Ovary (tissue), 9 donors: ENCODE results near the gene DEAF1. TPM values are rescaled to one million over a fixed set of nuclear protein-coding genes. Genes with fewer than 3 reads are reported as not detected.

Experiments
- DNase-seq, 5 donors: peaks; one replicate each; pipeline ENCODE4 v3.0.0-alpha.2; 2019 to 2020
- H3K27ac ChIP-seq, 2 donors: fragments of 200-600 bp; one replicate each; pipeline versions ENCODE4 v1.5.1 to v1.8.0; 2019 to 2022
- H3K27me3 ChIP-seq: fragments of 200-600 bp; one replicate; pipeline ENCODE4 v1.8.0; 2022
- H3K36me3 ChIP-seq: fragments of 200-600 bp; sonication (generic); one replicate; pipeline ENCODE4 v1.5.1; 2019
- H3K4me1 ChIP-seq: one replicate; pipeline ENCODE4 v1.8.1; 2013; ENCODE audit warnings: mild to moderate bottlenecking, moderate library complexity; ENCODE audit not compliant: insufficient read depth
- H3K4me3 ChIP-seq: fragments of 200-600 bp; sonication (generic); one replicate; pipeline ENCODE4 v1.5.1; 2017
- H3K9me3 ChIP-seq, 2 donors: fragments of 200-600 bp in 1 of 2; sonication (generic) in 1 of 2; one replicate each; pipeline versions ENCODE4 v1.5.1 to v1.8.1; 2013 to 2019; ENCODE audit warnings: mild to moderate bottlenecking in 1 of 2, moderate library complexity in 1 of 2
- CTCF ChIP-seq, 3 donors: fragments of 450-650 bp in 2 of 3; fragments of 200-600 bp in 1 of 3; IDR thresholded peaks; one replicate each; pipeline versions ENCODE4 v1.5.1 to v1.8.0; 2016 to 2022; ENCODE audit warnings: antibody characterized with exemption in 3 of 3, mild to moderate bottlenecking in 1 of 3
- EP300 ChIP-seq: sonication (generic); formaldehyde crosslinking; IDR thresholded peaks from one replicate; pipeline ENCODE4 v1.6.1; 2017; ENCODE audit warnings: antibody characterized with exemption
- POLR2A ChIP-seq: fragments of 450-650 bp; IDR thresholded peaks from one replicate; pipeline ENCODE4 v1.6.1; 2017; ENCODE audit warnings: antibody characterized with exemption, mild to moderate bottlenecking, moderate library complexity
- WGBS, 3 donors: extraction: QIAGEN DNeasy Blood & Tissue Kit in 1 of 3; methylation state at CpG; one replicate each; pipeline versions ENCODE4 v1.1.5 to v1.1.7; 2013 to 2017; 5-methylcytosine and 5-hydroxymethylcytosine counted together
- intact Hi-C, 4 donors: fragments of 100-400 bp; cut with DNase I; formaldehyde crosslinking; loops; one replicate each; pipeline versions ENCODE4 v1.11.0 to v1.15.1; 2022 to 2023
- polyA plus RNA-seq, 2 donors: library from polyadenylated mRNA; stranded (reverse); fragments of 200-250 nt in 1 of 2; fragments of 350-450 nt in 1 of 2; fragmentation: Illumina TruSeq in 1 of 2; extraction: RNeasy Lipid Tissue Mini Kit (QIAGEN cat#74804) in 1 of 2; gene quantifications; one replicate each; pipeline ENCODE4 v1.2.3, GENCODE V29; 2013 to 2014
- total RNA-seq, 7 donors: library from RNA; depleted of rRNA in 2 of 7; stranded (reverse); fragments of >200 nt in 2 of 7; fragmentation: NEBNext Ultra II Directional in 3 of 7; extraction: Animal tissue kit (Norgen Biotek cat#: 25700) in 3 of 7; gene quantifications; one replicate each; pipeline versions ENCODE4 v1.1.0 to v1.2.4, GENCODE V29; 2016 to 2023
- donor health status: DM: no; HTN: no; CAD: no; lungs with moderate emphysema.
- donor health status: DM: no; HTN: no; CAD: no.
- donor health status: Bipolar disorder and iron deficiency.
- donor health status: DM: yes; HTN: yes; CAD: no.
- donor health status: DM: no; HTN: no; CAD: no.
- donor health status: DM: yes; HTN: yes; CAD: no.

Gene DEAF1
- total and polyA plus RNA-seq, 9 donors: 10.2 to 43.4 (median 28.6) TPM

- 91 to 98% (median 95%) methylated on average over 9 of the region's 9 CpGs for WGBS, 3 donors
- intact Hi-C loops: no loop called here
- Histone ChIP-seq H3K27ac (no peak overlapping the region), H3K4me3 (no peak overlapping the region), H3K27me3 (no peaks in the 10 kb centered on the region), H3K4me1 (peaks cover 2% of the 10 kb centered on the region), H3K36me3 (no peaks in the 10 kb centered on the region), H3K9me3 (no peaks in the 10 kb centered on the region)
- TF ChIP-seq EP300 (no peak), POLR2A (no peak), CTCF (IDR thresholded peaks at IDR 0.05) (no peak)
- no peak for DNase-seq
Measured at GRCh38 chr11:643366-643765, 51.7 kb downstream of the DEAF1 start.

- no peak for DNase-seq
- Histone ChIP-seq H3K27me3 (no peaks in the 10 kb centered on the region), H3K4me3 (no peak overlapping the region), H3K36me3 (no peaks in the 10 kb centered on the region), H3K9me3 (no peaks in the 10 kb centered on the region), H3K4me1 (peaks cover 4% of the 10 kb centered on the region), H3K27ac (no peak overlapping the region)
- TF ChIP-seq CTCF (IDR thresholded peaks at IDR 0.05) (no peak), POLR2A (no peak), EP300 (no peak)
- intact Hi-C loops: no loop called here
- WGBS, 3 donors: 88 to 89% (median 88%) methylated on average over 19 of the region's 19 CpGs
Measured at GRCh38 chr11:641806-642370, 53.1 kb downstream of the DEAF1 start.

- peaks cover 7% of the 10 kb centered on the region for H3K4me1 ChIP-seq
- DNase-seq: no peak
- no peaks in the 10 kb centered on the region for H3K9me3 ChIP-seq
- WGBS, 3 donors: 48 to 71% (median 65%) methylated on average over 44 to 69 of the region's 69 CpGs
- TF ChIP-seq CTCF (IDR thresholded peaks at IDR 0.05) (no peak), EP300 (no peak), POLR2A (no peak)
- H3K36me3 ChIP-seq: no peaks in the 10 kb centered on the region
- H3K4me3 ChIP-seq: no peak overlapping the region
- H3K27me3 ChIP-seq: no peaks in the 10 kb centered on the region
- H3K27ac ChIP-seq: no peak overlapping the region
- intact Hi-C loops: no loop called here
Measured at GRCh38 chr11:640021-640706, 54.9 kb downstream of the DEAF1 start.

GRCh38 chr11:639332-639955 is 55.6 kb downstream of the DEAF1 start:
- intact Hi-C loops: no loop called here
- TF ChIP-seq POLR2A: no peak
- no peak for TF ChIP-seq EP300
- TF ChIP-seq CTCF (IDR thresholded peaks at IDR 0.05): no peak
- 12 to 35% (median 15%) methylated on average over 33 to 80 of the region's 80 CpGs for WGBS, 3 donors
- H3K4me3 ChIP-seq: no peak overlapping the region
- H3K36me3 ChIP-seq: no peaks in the 10 kb centered on the region
- DNase-seq: no peak
- H3K27me3 ChIP-seq: no peaks in the 10 kb centered on the region
- H3K27ac ChIP-seq: no peak overlapping the region
- peaks cover 7% of the 10 kb centered on the region for H3K4me1 ChIP-seq
- H3K9me3 ChIP-seq: no peaks in the 10 kb centered on the region
